ENCODE results near the gene RAB8B.

DNA sequence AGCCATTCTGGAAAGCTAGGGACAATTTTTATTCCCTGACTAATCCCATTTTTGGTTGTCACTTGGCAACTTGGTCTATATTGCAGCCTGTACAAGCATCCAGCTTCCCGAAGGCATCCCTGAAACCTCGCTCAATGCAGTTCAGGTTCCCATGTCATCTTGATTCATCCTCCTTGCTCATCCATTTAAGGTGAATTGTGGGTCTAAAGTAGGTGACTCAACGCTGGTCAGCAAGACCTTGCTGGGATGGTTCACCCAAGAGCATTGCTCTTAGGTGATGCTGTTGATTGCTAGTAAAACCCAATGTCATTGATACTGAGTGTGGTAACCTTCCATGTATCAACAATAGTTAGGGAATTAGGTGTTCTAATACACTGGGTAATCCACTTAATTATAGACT is 13.1 kb upstream of the RAB8B start:
- TF ChIP-seq, protein P1, sequence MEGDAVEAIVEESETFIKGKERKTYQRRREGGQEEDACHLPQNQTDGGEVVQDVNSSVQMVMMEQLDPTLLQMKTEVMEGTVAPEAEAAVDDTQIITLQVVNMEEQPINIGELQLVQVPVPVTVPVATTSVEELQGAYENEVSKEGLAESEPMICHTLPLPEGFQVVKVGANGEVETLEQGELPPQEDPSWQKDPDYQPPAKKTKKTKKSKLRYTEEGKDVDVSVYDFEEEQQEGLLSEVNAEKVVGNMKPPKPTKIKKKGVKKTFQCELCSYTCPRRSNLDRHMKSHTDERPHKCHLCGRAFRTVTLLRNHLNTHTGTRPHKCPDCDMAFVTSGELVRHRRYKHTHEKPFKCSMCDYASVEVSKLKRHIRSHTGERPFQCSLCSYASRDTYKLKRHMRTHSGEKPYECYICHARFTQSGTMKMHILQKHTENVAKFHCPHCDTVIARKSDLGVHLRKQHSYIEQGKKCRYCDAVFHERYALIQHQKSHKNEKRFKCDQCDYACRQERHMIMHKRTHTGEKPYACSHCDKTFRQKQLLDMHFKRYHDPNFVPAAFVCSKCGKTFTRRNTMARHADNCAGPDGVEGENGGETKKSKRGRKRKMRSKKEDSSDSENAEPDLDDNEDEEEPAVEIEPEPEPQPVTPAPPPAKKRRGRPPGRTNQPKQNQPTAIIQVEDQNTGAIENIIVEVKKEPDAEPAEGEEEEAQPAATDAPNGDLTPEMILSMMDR (IDR thresholded peaks at IDR 0.05) = no peak
- TF ChIP-seq POLR2A (IDR thresholded peaks at IDR 0.05) = no peak
- no peak for TF ChIP-seq POLR2AphosphoS5 (IDR thresholded peaks at IDR 0.05)

All from breast epithelium (tissue), 3 donors.